GM19193 (cell line): ENCODE data around the gene OR9Q2.

Experiments used
- POLR2A ChIP-seq: IDR thresholded peaks from 4 replicates; pipeline ENCODE4 v1.6.1; 2011; ENCODE audit not compliant: insufficient read depth, insufficient read length; ENCODE audit errors: extremely low read depth

OR9Q2 gene

DNA sequence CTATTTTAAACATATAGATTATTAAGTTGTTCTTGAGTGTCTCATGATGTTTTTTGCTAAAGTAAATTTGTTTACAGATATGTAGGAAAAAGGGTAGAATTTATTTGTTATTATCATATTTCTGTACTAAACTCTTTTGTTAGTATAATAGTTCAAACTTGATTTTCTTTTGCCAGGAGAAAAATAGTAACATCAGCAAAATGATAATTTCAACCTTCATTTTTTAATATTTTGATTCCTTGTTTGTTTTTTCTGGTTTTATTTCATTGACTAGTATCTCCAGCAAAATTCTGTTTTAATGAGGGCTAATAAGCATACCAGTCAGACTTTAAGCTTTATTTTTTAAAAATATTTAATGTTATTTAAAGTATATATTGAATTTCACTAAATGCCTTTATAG, 27.6 kb downstream of the OR9Q2 start:
- no peak for TF ChIP-seq POLR2A

- no peak for TF ChIP-seq POLR2A
Observed at GRCh38 chr11:58222721-58223120, 33.9 kb downstream of the OR9Q2 start.

DNA sequence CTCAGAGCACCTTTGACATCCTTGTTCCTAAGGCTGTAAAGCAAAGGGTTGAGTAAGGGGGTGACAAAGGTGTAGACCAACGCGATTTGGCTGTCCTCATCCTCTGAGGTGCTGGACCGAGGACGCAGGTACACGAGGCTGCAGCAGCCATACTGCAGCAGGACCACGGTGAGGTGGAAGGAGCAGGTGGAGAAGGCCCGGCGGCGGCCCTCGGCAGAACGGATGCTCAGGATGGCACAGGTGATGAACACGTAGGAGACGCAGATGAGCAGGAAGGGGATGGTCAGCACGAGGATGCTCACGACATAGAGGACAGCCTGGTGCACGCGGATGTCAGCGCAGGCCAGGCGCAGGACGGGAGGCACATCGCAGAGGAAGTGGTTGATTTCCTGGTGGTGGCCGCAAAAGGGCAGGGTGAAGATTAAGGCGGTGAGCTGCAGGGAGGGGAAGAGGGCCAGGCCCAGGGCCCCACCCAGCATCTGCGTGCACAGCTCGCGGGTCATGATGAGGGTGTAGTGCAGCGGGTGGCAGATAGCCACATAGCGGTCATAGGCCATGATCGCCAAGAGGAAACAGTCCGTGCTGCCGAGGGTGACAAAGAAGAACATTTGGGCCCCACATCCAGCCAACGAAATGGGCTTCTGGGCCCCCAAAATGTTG, 39.2 kb downstream of the OR9Q2 start:
- TF ChIP-seq POLR2A, result no peak
